Osteocyte (in vitro differentiated cells): ENCODE data around the gene IL1RAPL1. TPM values are rescaled to one million over a fixed set of nuclear protein-coding genes. Genes with fewer than 3 reads are reported as not detected.

ENCODE experiments used
- DNase-seq: peaks from one replicate; pipeline ENCODE4 v3.0.0; 2021; ENCODE audit warnings: mixed read lengths; ENCODE audit not compliant: unreplicated experiment; ENCODE audit errors: extremely low spot score
- H3K27ac Mint-ChIP-seq: one replicate; pipeline ENCODE4 v1.8.0; 2021; ENCODE audit warnings: mild to moderate bottlenecking, mixed read lengths; ENCODE audit not compliant: unreplicated experiment
- H3K27me3 Mint-ChIP-seq: one replicate; pipeline ENCODE4 v1.8.0; 2021; ENCODE audit warnings: mixed read lengths; ENCODE audit not compliant: unreplicated experiment
- H3K36me3 Mint-ChIP-seq: one replicate; pipeline ENCODE4 v1.8.0; 2021; ENCODE audit warnings: mixed read lengths; ENCODE audit not compliant: unreplicated experiment
- H3K4me1 Mint-ChIP-seq: one replicate; pipeline ENCODE4 v1.8.0; 2021; ENCODE audit warnings: mixed read lengths; ENCODE audit not compliant: unreplicated experiment
- H3K4me3 Mint-ChIP-seq: one replicate; pipeline ENCODE4 v1.8.0; 2021; ENCODE audit warnings: mild to moderate bottlenecking, moderate library complexity, mixed read lengths; ENCODE audit not compliant: unreplicated experiment
- H3K9me3 Mint-ChIP-seq: one replicate; pipeline ENCODE4 v1.8.0; 2021; ENCODE audit warnings: mixed read lengths; ENCODE audit not compliant: unreplicated experiment
- total RNA-seq: library from RNA; stranded (reverse); gene quantifications from 2 replicates; pipeline ENCODE4 v1.2.1, GENCODE V29; 2021
- TF ChIP-seq, protein P1 (sequence below): fragments of 200-600 bp; sonication (generic); IDR thresholded peaks from 2 replicates; pipeline ENCODE4 v1.5.0; 2021; ENCODE audit warnings: antibody characterized with exemption, mild to moderate bottlenecking, moderate library complexity

Gene IL1RAPL1
- total RNA-seq, 1 donor from 2014 or later: not detected

DNA sequence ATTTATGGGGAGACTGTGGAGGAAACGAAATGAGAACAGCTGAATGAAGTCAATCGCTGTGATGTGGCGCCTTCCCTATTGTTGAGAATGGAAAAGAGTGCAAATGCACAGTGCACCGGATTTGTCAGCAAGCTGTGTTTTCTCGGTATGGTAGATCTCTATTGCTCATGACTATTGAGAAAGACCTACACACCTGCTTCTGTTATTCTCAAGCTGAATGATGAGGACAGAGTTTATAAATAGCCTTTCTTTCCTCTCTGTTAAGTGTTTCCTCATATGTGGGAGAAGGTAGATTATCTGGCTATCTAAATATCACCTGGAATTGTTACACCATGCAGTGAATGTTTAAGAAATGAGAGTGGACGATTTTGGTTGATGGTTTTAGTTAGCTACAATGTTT, 650.7 kb downstream of the IL1RAPL1 start:
- H3K4me3 Mint-ChIP-seq: no peak overlapping the region

DNA sequence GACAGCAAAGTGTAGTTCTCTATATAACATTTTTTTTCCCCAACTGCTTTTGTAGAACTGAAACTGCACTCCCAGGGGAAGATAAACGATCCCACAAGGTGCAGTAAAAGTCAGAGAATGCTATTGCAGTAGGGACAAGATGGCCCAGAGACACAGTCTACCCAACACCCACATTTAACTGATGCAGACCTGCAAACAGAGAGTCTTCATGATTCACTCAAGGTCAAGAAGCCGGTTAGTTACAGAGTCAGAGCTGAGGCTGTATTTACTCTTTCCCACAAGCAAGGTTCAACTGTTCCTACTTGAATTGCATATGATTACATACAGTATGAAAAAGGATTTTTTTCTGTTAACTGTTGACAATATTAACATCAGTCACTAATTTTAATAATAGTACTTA, 654.6 kb downstream of the IL1RAPL1 start:
- Mint-ChIP-seq H3K4me3 (no peak overlapping the region), H3K36me3 (no peaks in the 10 kb centered on the region), H3K27ac (no peak overlapping the region), H3K27me3 (no peaks in the 10 kb centered on the region), H3K9me3 (peaks cover 6% of the 10 kb centered on the region), H3K4me1 (no peaks in the 10 kb centered on the region)
- TF ChIP-seq, protein P1, sequence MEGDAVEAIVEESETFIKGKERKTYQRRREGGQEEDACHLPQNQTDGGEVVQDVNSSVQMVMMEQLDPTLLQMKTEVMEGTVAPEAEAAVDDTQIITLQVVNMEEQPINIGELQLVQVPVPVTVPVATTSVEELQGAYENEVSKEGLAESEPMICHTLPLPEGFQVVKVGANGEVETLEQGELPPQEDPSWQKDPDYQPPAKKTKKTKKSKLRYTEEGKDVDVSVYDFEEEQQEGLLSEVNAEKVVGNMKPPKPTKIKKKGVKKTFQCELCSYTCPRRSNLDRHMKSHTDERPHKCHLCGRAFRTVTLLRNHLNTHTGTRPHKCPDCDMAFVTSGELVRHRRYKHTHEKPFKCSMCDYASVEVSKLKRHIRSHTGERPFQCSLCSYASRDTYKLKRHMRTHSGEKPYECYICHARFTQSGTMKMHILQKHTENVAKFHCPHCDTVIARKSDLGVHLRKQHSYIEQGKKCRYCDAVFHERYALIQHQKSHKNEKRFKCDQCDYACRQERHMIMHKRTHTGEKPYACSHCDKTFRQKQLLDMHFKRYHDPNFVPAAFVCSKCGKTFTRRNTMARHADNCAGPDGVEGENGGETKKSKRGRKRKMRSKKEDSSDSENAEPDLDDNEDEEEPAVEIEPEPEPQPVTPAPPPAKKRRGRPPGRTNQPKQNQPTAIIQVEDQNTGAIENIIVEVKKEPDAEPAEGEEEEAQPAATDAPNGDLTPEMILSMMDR: no peak
- DNase-seq: no peak

More for the DNA sequence above, 650.7 kb downstream of the IL1RAPL1 start:
- Mint-ChIP-seq H3K36me3 (no peaks in the 10 kb centered on the region), H3K4me1 (no peaks in the 10 kb centered on the region), H3K27ac (no peak overlapping the region), H3K9me3 (no peaks in the 10 kb centered on the region), H3K27me3 (no peaks in the 10 kb centered on the region)
- TF ChIP-seq, protein P1: no peak
- no peak for DNase-seq

DNA sequence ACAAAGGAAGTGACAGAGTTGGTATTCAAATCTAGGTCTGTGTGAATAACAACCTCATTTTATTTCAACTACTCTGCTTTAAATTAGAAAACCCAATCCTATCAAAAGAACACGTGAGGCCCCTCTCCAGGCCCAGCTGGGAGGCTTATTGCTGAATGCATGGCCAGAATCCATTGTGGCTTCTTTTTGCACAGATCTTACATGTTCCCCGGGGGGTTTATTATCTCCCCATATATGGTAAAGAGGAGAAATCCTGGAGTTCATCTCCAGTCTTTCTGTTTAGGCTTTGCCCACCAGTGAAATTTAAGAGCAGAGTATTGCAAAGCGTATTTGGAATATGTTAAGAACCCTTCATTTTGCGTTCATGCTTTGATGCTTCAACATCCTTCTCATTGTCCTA, 655.6 kb downstream of the IL1RAPL1 start:
- Mint-ChIP-seq H3K9me3 (peaks cover 6% of the 10 kb centered on the region), H3K27ac (no peak overlapping the region), H3K36me3 (no peaks in the 10 kb centered on the region), H3K4me1 (no peaks in the 10 kb centered on the region), H3K27me3 (no peaks in the 10 kb centered on the region), H3K4me3 (no peak overlapping the region)
- DNase-seq: no peak
- TF ChIP-seq, protein P1: no peak

DNA sequence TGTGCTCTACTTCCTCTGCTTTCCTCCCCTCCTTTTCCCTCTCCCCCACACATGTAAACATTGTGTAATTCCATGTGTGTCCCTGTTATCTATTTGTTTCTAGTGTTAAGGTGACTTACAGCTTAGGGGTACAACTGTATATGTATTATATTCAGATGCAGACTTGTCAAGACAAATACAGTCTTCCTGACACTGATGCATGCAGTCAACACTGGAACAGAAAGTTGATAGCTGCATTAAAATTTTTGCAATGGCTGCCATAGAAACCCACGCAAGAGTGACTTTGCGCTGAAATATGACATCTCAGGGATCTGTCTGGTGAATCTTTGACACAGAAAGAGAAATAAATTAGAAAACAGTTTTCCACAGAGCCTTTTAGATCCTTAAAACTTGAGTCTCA, 656.7 kb downstream of the IL1RAPL1 start:
- Mint-ChIP-seq H3K27me3 (no peaks in the 10 kb centered on the region), H3K4me3 (no peak overlapping the region), H3K27ac (no peak overlapping the region), H3K36me3 (no peaks in the 10 kb centered on the region), H3K9me3 (peaks cover 6% of the 10 kb centered on the region), H3K4me1 (no peaks in the 10 kb centered on the region)
- TF ChIP-seq, protein P1: no peak
- no peak for DNase-seq

DNA sequence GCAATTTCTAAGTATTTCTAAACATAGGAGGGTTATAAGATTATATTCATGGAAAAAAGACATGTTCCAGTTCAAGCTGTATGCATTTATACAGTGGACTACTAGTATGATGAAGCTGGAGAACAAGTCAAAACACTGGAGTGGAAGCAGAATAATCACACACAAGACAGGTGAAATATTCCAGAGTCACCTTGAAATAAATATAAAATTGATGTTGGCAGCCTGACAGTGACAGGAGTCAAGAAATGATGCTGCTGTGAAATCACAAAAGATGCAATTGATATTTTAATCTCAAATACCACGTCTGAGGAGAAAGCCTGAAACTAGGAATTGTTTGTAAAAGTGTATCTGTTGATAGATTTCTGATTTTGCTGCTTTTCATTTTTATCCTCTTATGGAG, 667.3 kb downstream of the IL1RAPL1 start:
- peaks cover 5% of the 10 kb centered on the region for H3K4me1 Mint-ChIP-seq
- DNase-seq: no peak
- no peaks in the 10 kb centered on the region for H3K27me3 Mint-ChIP-seq
- no peaks in the 10 kb centered on the region for H3K36me3 Mint-ChIP-seq
- H3K4me3 Mint-ChIP-seq: no peak overlapping the region
- no peak overlapping the region for H3K27ac Mint-ChIP-seq
- no peaks in the 10 kb centered on the region for H3K9me3 Mint-ChIP-seq
- TF ChIP-seq, protein P1: no peak
